ENCODE measurements around the gene EIF3I. TPM values are rescaled to one million over a fixed set of nuclear protein-coding genes. Genes with fewer than 3 reads are reported as not detected.

The EIF3I gene
- total RNA-seq, 1 experiment from 2014 or later = 259 TPM

GRCh38 chr1:32265846-32266245, 43.6 kb downstream of the EIF3I start:
- no peak for DNase-seq (ENCODE audit: unreplicated experiment)
- CTCF ChIA-PET = no interaction called here
- Mint-ChIP-seq H3K4me3 (ENCODE audit: unreplicated experiment) (no peak overlapping the region), H3K27me3 (ENCODE audit: insufficient read depth, unreplicated experiment) (no peaks in the 10 kb centered on the region), H3K27ac (ENCODE audit: low read depth, unreplicated experiment) (no peak overlapping the region), H3K9me3 (ENCODE audit: unreplicated experiment) (no peaks in the 10 kb centered on the region), H3K36me3 (ENCODE audit: insufficient read depth, unreplicated experiment) (no peaks in the 10 kb centered on the region), H3K4me1 (ENCODE audit: insufficient read depth, unreplicated experiment) (no peaks in the 10 kb centered on the region)
- POLR2A ChIA-PET = interaction anchor here (0.6 to 1.6 kb wide), 2 partner anchors 15 to 26 kb away, joined by 5 to 7 read pairs; partner anchors contain the start of gene HDAC1
- no TSS peak for BruUV-seq (replicated peaks)
- TF ChIP-seq CTCF (IDR thresholded peaks at IDR 0.05; ENCODE audit: unreplicated experiment) = no peak
- intact Hi-C loops (cut with micrococcal nuclease) = no loop called here

- ChIA-PET POLR2A (no interaction called here), CTCF (no interaction called here)
- no peaks in the 10 kb centered on the region for H3K9me3 Mint-ChIP-seq (ENCODE audit: unreplicated experiment)
- H3K27ac Mint-ChIP-seq (ENCODE audit: low read depth, unreplicated experiment) = no peak overlapping the region
- no peak for DNase-seq (ENCODE audit: unreplicated experiment)
- H3K4me1 Mint-ChIP-seq (ENCODE audit: insufficient read depth, unreplicated experiment) = no peaks in the 10 kb centered on the region
- no peaks in the 10 kb centered on the region for H3K36me3 Mint-ChIP-seq (ENCODE audit: insufficient read depth, unreplicated experiment)
- peaks cover 8% of the 10 kb centered on the region for H3K27me3 Mint-ChIP-seq (ENCODE audit: insufficient read depth, unreplicated experiment)
- intact Hi-C loops (cut with micrococcal nuclease) = no loop called here
- TF ChIP-seq CTCF (IDR thresholded peaks at IDR 0.05; ENCODE audit: unreplicated experiment) = no peak
- H3K4me3 Mint-ChIP-seq (ENCODE audit: unreplicated experiment) = no peak overlapping the region
- no TSS peak for BruUV-seq (replicated peaks)
Measured at GRCh38 chr1:32266921-32267591, 44.8 kb downstream of the EIF3I start.

GRCh38 chr1:32269744-32270143, 47.5 kb downstream of the EIF3I start:
- Mint-ChIP-seq H3K4me1 (ENCODE audit: insufficient read depth, unreplicated experiment) (no peaks in the 10 kb centered on the region), H3K27me3 (ENCODE audit: insufficient read depth, unreplicated experiment) (peaks cover 34% of the 10 kb centered on the region), H3K36me3 (ENCODE audit: insufficient read depth, unreplicated experiment) (no peaks in the 10 kb centered on the region), H3K27ac (ENCODE audit: low read depth, unreplicated experiment) (no peak overlapping the region), H3K9me3 (ENCODE audit: unreplicated experiment) (no peaks in the 10 kb centered on the region), H3K4me3 (ENCODE audit: unreplicated experiment) (no peak overlapping the region)
- no TSS peak for BruUV-seq (replicated peaks)
- intact Hi-C loops (cut with micrococcal nuclease) = no loop called here
- no peak for TF ChIP-seq CTCF (IDR thresholded peaks at IDR 0.05; ENCODE audit: unreplicated experiment)
- CTCF ChIA-PET = interaction anchor here (1.2 kb wide), 1 partner anchor 54 kb away, joined by 5 read pairs; no protein-coding TSS in a partner anchor
- POLR2A ChIA-PET = no interaction called here
- DNase-seq (ENCODE audit: unreplicated experiment) = no peak

GRCh38 chr1:32272557-32273390, 50.6 kb downstream of the EIF3I start:
- no peak for DNase-seq (ENCODE audit: unreplicated experiment)
- Mint-ChIP-seq H3K9me3 (ENCODE audit: unreplicated experiment) (no peaks in the 10 kb centered on the region), H3K27me3 (ENCODE audit: insufficient read depth, unreplicated experiment) (peaks cover 40% of the 10 kb centered on the region), H3K4me3 (ENCODE audit: unreplicated experiment) (no peak overlapping the region), H3K27ac (ENCODE audit: low read depth, unreplicated experiment) (no peak overlapping the region), H3K36me3 (ENCODE audit: insufficient read depth, unreplicated experiment) (no peaks in the 10 kb centered on the region), H3K4me1 (ENCODE audit: insufficient read depth, unreplicated experiment) (no peaks in the 10 kb centered on the region)
- BruUV-seq (replicated peaks) = no TSS peak
- CTCF ChIA-PET = interaction anchor here (0.7 kb wide), 1 partner anchor 17 kb away, joined by 3 read pairs; no protein-coding TSS in a partner anchor
- TF ChIP-seq CTCF (IDR thresholded peaks at IDR 0.05; ENCODE audit: unreplicated experiment) = no peak
- POLR2A ChIA-PET = no interaction called here
- intact Hi-C loops (cut with micrococcal nuclease) = no loop called here

All from MCF 10A (cell line).